ENCODE results near the gene APOD. TPM values are rescaled to one million over a fixed set of nuclear protein-coding genes. Genes with fewer than 3 reads are reported as not detected.

Gene APOD
- total RNA-seq, 1 experiment from 2014 or later, result not detected

GRCh38 chr3:195566797-195567196 is 16.9 kb downstream of the APOD start:
- H4K8ac ChIP-seq (replicated peaks; ENCODE audit: insufficient read length, low read depth, low read length), result no peak overlapping the region
- H3K18ac ChIP-seq (ENCODE audit: insufficient read length, low read depth, low read length), result no peak overlapping the region
- no peak overlapping the region for H2BK120ac ChIP-seq (ENCODE audit: low read depth, low read length, poor library complexity, severe bottlenecking)
- H3K79me1 ChIP-seq (ENCODE audit: insufficient read depth, low read depth, low read length, poor library complexity, severe bottlenecking), result no peaks in the 10 kb centered on the region
- H3K27me3 Mint-ChIP-seq (ENCODE audit: low read depth), result peaks cover 7% of the 10 kb centered on the region; the same call in 1 of the 2 replicates
- H3K79me2 ChIP-seq (ENCODE audit: insufficient read depth, low read length), result no peaks in the 10 kb centered on the region
- no peak overlapping the region for H2AFZ ChIP-seq (ENCODE audit: low read length)
- no peak overlapping the region for H3K14ac ChIP-seq (ENCODE audit: insufficient read depth, low read length)
- no peak overlapping the region for H3K56ac ChIP-seq (ENCODE audit: insufficient read length, low read depth, low read length)
- H2BK20ac ChIP-seq (ENCODE audit: low read depth, low read length, poor library complexity, severe bottlenecking), result no peak overlapping the region
- no peak overlapping the region for H4K5ac ChIP-seq (ENCODE audit: insufficient read length, low read depth, low read length)
- no peak overlapping the region for H3K23ac ChIP-seq (ENCODE audit: insufficient read length, low read depth, low read length)
- H3K4me1 Mint-ChIP-seq, result peaks cover 2% of the 10 kb centered on the region in 2 experiments; a peak in 1 of 4 replicates
- WGBS (ENCODE audit: extremely low coverage, insufficient read length, low lambda C conversion rate), result no CpG with 5 or more reads among the region's 6 CpGs
- DNase-seq, result no peak
- H3K27ac Mint-ChIP-seq, result no peak overlapping the region
- H2BK5ac ChIP-seq (ENCODE audit: insufficient read length, low read length), result no peak overlapping the region
- no peak overlapping the region for H4K91ac ChIP-seq (ENCODE audit: insufficient read length, low read depth, low read length)
- no peak overlapping the region for H2BK15ac ChIP-seq (ENCODE audit: low read depth, low read length)
- no peak overlapping the region for H3K4me3 Mint-ChIP-seq
- H3K9ac ChIP-seq (ENCODE audit: extremely low read depth, insufficient read length, low read length), result no peak overlapping the region
- no peaks in the 10 kb centered on the region for H3K9me3 ChIP-seq (ENCODE audit: control insufficient read depth, low read depth, low read length)
- H3T11ph ChIP-seq (ENCODE audit: low read length), result no peak overlapping the region
- H3K9me3 Mint-ChIP-seq, result no peaks in the 10 kb centered on the region
- H3K4me2 ChIP-seq (ENCODE audit: insufficient read depth, insufficient read length, low read length), result no peak overlapping the region
- no peak overlapping the region for H2AK5ac ChIP-seq (ENCODE audit: insufficient read length, low read length)
- no peak overlapping the region for H2BK12ac ChIP-seq (ENCODE audit: insufficient read length, low read depth, low read length)
- H3K23me2 ChIP-seq (ENCODE audit: insufficient read length, low read depth, low read length, poor library complexity, severe bottlenecking), result no peaks in the 10 kb centered on the region
- no peaks in the 10 kb centered on the region for H4K20me1 ChIP-seq (ENCODE audit: control insufficient read depth, insufficient read depth, insufficient read length)
- TF ChIP-seq, protein P1, sequence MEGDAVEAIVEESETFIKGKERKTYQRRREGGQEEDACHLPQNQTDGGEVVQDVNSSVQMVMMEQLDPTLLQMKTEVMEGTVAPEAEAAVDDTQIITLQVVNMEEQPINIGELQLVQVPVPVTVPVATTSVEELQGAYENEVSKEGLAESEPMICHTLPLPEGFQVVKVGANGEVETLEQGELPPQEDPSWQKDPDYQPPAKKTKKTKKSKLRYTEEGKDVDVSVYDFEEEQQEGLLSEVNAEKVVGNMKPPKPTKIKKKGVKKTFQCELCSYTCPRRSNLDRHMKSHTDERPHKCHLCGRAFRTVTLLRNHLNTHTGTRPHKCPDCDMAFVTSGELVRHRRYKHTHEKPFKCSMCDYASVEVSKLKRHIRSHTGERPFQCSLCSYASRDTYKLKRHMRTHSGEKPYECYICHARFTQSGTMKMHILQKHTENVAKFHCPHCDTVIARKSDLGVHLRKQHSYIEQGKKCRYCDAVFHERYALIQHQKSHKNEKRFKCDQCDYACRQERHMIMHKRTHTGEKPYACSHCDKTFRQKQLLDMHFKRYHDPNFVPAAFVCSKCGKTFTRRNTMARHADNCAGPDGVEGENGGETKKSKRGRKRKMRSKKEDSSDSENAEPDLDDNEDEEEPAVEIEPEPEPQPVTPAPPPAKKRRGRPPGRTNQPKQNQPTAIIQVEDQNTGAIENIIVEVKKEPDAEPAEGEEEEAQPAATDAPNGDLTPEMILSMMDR (conservative IDR thresholded peaks at IDR 0.05), result no peak
- no peak overlapping the region for H3K27ac ChIP-seq (ENCODE audit: insufficient read length, low read depth, low read length)
- H3K36me3 Mint-ChIP-seq (ENCODE audit: insufficient read depth in 1 of 3, low read depth in 3 of 3), result no peaks in the 10 kb centered on the region
- no peaks in the 10 kb centered on the region for H3K27me3 ChIP-seq (ENCODE audit: insufficient read depth, low read length)
- no peak overlapping the region for H3K4ac ChIP-seq (ENCODE audit: low read depth, low read length)
- no peaks in the 10 kb centered on the region; the same call in 1 of the 2 replicates for H3K4me1 ChIP-seq (ENCODE audit: insufficient read depth, low read length)
